Gastroesophageal sphincter (tissue), 4 donors: ENCODE data around the gene MAP2K4. TPM values are rescaled to one million over a fixed set of nuclear protein-coding genes. Genes with fewer than 3 reads are reported as not detected.

Experiments used
- ATAC-seq: fragments of 150-250 bp; one replicate; pipeline ENCODE4 v1.9.1; 2016; ENCODE audit warnings: mild to moderate bottlenecking, moderate library complexity
- H3K27ac ChIP-seq, 4 donors: fragments of 200-600 bp; sonication (generic) in 3 of 4; 1 replicate in 3 of 4; 2 replicates in 1 of 4; pipeline ENCODE4 v1.5.1; 2016 to 2019
- H3K27me3 ChIP-seq: fragments of 200-600 bp; sonication (generic); one replicate; pipeline ENCODE4 v1.5.1; 2019
- H3K36me3 ChIP-seq, 2 donors: fragments of 200-600 bp; sonication (generic); one replicate each; pipeline ENCODE4 v1.5.1; 2019; ENCODE audit warnings: control low read depth in 1 of 2
- H3K4me1 ChIP-seq, 3 donors: fragments of 200-600 bp; sonication (generic); 1 replicate in 2 of 3; 2 replicates in 1 of 3; pipeline ENCODE4 v1.5.1; 2016 to 2019; ENCODE audit warnings: control low read depth in 2 of 3
- H3K4me3 ChIP-seq, 2 donors: fragments of 200-600 bp; sonication (generic); one replicate each; pipeline ENCODE4 v1.5.1; 2019; ENCODE audit warnings: mild to moderate bottlenecking in 1 of 2, moderate library complexity in 1 of 2
- H3K9me3 ChIP-seq, 3 donors: fragments of 200-600 bp; sonication (generic); one replicate each; pipeline ENCODE4 v1.5.1; 2017 to 2019; ENCODE audit warnings: control low read depth in 2 of 3
- EP300 ChIP-seq: sonication (generic); formaldehyde crosslinking; IDR thresholded peaks from one replicate; pipeline ENCODE4 v1.6.1; 2017; ENCODE audit warnings: antibody characterized with exemption, mild to moderate bottlenecking
- POLR2A ChIP-seq, 2 donors: fragments of 450-650 bp; IDR thresholded peaks; one replicate each; pipeline ENCODE4 v1.6.1; 2017; ENCODE audit warnings: antibody characterized with exemption in 2 of 2, mild to moderate bottlenecking in 2 of 2, moderate library complexity in 1 of 2
- POLR2AphosphoS5 ChIP-seq: sonication (generic); formaldehyde crosslinking; IDR thresholded peaks from one replicate; pipeline ENCODE4 v1.6.1; 2017; ENCODE audit warnings: antibody characterized with exemption
- WGBS, 2 donors: methylation state at CpG; one replicate each; pipeline ENCODE4 v1.1.5; 2018; ENCODE audit warnings: low coverage in 1 of 2; 5-methylcytosine and 5-hydroxymethylcytosine counted together
- total RNA-seq, 4 donors: library from RNA; depleted of rRNA; stranded (reverse); fragments of >200 nt; gene quantifications; one replicate each; pipeline ENCODE4 v1.1.0, GENCODE V29; 2016
- TF ChIP-seq, protein P1 (sequence below), 4 experiments: fragments of 200-600 bp in 2 of 4; fragments of 450-650 bp in 2 of 4; sonication (generic) in 1 of 4; IDR thresholded peaks; one replicate each; pipeline ENCODE4 v1.5.1; 2017 to 2019; ENCODE audit warnings: antibody characterized with exemption in 4 of 4, mild to moderate bottlenecking in 2 of 4, moderate library complexity in 2 of 4

MAP2K4 gene
- total RNA-seq, 4 donors from 2014 or later = 25.6 to 37.3 (median 29.6) TPM

DNA sequence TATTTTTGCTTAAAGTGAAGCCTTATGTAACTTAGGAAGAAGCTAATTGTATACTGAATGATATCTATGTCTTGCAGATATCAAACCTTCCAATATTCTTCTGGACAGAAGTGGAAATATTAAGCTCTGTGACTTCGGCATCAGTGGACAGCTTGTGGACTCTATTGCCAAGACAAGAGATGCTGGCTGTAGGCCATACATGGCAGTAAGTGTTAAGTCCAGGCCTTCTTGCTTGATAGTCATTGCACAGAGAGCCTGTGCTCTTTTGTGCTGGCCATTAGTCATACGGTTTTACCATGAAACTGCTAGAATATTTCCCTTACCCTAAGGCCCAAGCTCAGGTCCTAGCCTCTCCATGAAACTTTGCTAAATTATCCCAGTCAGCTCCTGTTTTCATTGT, 92.5 kb downstream of the MAP2K4 start:
- ATAC-seq = no peak

DNA sequence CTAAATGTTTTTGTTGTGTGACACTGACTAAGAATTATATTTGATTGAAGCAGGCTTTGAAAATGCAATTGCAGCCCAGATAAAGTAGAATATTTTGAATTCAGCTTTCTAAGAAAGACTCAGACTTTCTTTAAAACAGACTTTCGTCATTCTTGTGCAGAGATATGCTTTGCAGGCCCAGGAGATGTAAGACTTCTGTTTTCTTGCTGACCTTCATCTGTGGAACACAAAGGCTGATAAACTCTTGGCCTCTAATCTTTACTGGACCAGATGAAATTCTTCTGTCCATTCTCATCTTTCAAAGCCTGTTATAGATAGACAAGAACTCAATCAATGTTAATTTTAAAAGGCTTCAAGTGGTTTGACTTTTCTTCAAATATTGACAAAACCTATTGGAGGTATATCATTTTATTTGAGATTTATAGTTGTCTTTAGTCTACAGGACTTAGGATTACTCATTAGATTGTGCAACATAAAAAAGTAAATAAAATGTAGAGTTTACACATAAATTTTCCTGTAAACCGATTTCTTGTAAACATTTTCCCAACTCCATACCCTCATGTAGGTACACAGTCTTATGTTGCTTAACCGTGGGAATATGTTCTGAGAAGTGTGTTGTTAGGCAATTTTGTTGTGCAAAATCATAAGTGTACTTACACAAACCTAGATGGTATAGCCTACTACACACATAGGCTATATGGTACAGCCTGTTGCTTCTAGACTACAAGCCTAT, 94.2 kb downstream of the MAP2K4 start:
- WGBS, 2 donors = 89 to 92% methylated on average over 3 of the region's 3 CpGs

More for the DNA sequence above, 92.5 kb downstream of the MAP2K4 start:
- Histone ChIP-seq H3K27ac (no peak overlapping the region), H3K27me3 (no peaks in the 10 kb centered on the region), H3K9me3 (no peaks in the 10 kb centered on the region), H3K36me3 (peaks cover 0 to 71% of the 10 kb centered on the region in 2 donors), H3K4me3 (no peak overlapping the region), H3K4me1 (no peaks in the 10 kb centered on the region)
- TF ChIP-seq POLR2AphosphoS5 = no peak
- 83 to 100% methylated on average over 2 of the region's 2 CpGs for WGBS, 2 donors

GRCh38 chr17:12116143-12116542, 95.5 kb downstream of the MAP2K4 start:
- peaks cover 0 to 71% of the 10 kb centered on the region in 2 donors for H3K36me3 ChIP-seq
- no peak for TF ChIP-seq POLR2A (IDR thresholded peaks at IDR 0.05)
- TF ChIP-seq EP300 = no peak
- TF ChIP-seq, protein P1, sequence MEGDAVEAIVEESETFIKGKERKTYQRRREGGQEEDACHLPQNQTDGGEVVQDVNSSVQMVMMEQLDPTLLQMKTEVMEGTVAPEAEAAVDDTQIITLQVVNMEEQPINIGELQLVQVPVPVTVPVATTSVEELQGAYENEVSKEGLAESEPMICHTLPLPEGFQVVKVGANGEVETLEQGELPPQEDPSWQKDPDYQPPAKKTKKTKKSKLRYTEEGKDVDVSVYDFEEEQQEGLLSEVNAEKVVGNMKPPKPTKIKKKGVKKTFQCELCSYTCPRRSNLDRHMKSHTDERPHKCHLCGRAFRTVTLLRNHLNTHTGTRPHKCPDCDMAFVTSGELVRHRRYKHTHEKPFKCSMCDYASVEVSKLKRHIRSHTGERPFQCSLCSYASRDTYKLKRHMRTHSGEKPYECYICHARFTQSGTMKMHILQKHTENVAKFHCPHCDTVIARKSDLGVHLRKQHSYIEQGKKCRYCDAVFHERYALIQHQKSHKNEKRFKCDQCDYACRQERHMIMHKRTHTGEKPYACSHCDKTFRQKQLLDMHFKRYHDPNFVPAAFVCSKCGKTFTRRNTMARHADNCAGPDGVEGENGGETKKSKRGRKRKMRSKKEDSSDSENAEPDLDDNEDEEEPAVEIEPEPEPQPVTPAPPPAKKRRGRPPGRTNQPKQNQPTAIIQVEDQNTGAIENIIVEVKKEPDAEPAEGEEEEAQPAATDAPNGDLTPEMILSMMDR (IDR thresholded peaks at IDR 0.05) = no peak
- TF ChIP-seq POLR2AphosphoS5 = no peak

More for the DNA sequence above, 94.2 kb downstream of the MAP2K4 start:
- no peaks in the 10 kb centered on the region for H3K27me3 ChIP-seq
- no peak overlapping the region for H3K27ac ChIP-seq
- no peak for TF ChIP-seq EP300
- TF ChIP-seq, protein P1 (IDR thresholded peaks at IDR 0.05) = no peak
- no peak for TF ChIP-seq POLR2A (IDR thresholded peaks at IDR 0.05)
- peaks cover 0 to 71% of the 10 kb centered on the region in 2 donors for H3K36me3 ChIP-seq
- no peak overlapping the region for H3K4me3 ChIP-seq
- no peak for ATAC-seq
- no peaks in the 10 kb centered on the region for H3K4me1 ChIP-seq
- H3K9me3 ChIP-seq = no peaks in the 10 kb centered on the region

DNA sequence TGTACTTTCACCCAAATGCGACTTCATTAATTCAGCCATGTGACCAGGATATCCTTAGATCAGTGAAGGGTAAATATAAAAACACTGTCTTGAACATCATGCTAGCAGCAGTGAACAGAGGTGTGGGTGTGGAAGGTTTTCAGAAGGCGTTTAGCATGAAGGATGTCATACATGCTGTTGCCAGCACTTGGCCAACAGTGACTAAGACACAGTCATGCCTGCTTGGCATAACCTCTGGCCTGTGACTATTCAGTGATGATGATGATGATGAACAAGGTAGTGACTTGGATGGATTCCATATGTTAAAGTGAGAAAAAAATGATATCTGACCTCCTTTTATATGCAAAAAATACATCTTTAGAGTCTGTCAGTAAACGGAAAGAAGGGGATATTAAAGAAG, 97.9 kb downstream of the MAP2K4 start:
- ATAC-seq = no peak
- no peak overlapping the region for H3K27ac ChIP-seq
- H3K36me3 ChIP-seq = peaks cover 0 to 50% of the 10 kb centered on the region in 2 donors
- H3K27me3 ChIP-seq = no peaks in the 10 kb centered on the region
- no peaks in the 10 kb centered on the region for H3K9me3 ChIP-seq
- no peak overlapping the region for H3K4me3 ChIP-seq
- WGBS, 2 donors = 94 to 100% methylated on average over 3 of the region's 3 CpGs
- TF ChIP-seq, protein P1 (IDR thresholded peaks at IDR 0.05) = no peak
- no peak for TF ChIP-seq EP300
- TF ChIP-seq POLR2AphosphoS5 = no peak
- TF ChIP-seq POLR2A (IDR thresholded peaks at IDR 0.05) = no peak
- peaks cover 0 to 5% (median 0%) of the 10 kb centered on the region in 3 donors for H3K4me1 ChIP-seq

More at GRCh38 chr17:12116143-12116542, 95.5 kb downstream of the MAP2K4 start:
- H3K27ac ChIP-seq = no peak overlapping the region
- no peaks in the 10 kb centered on the region for H3K9me3 ChIP-seq
- no peak overlapping the region for H3K4me3 ChIP-seq
- no peaks in the 10 kb centered on the region for H3K27me3 ChIP-seq
- ATAC-seq = no peak
- no peaks in the 10 kb centered on the region for H3K4me1 ChIP-seq

GRCh38 chr17:12122075-12122474, 101.4 kb downstream of the MAP2K4 start:
- H3K9me3 ChIP-seq = no peaks in the 10 kb centered on the region
- H3K27ac ChIP-seq = no peak overlapping the region
- TF ChIP-seq EP300 (no peak), POLR2A (IDR thresholded peaks at IDR 0.05) (no peak), POLR2AphosphoS5 (no peak)
- TF ChIP-seq, protein P1 (IDR thresholded peaks at IDR 0.05) = no peak
- no peak for ATAC-seq
- H3K36me3 ChIP-seq = peaks cover 4 to 39% of the 10 kb centered on the region in 2 donors
- H3K27me3 ChIP-seq = no peaks in the 10 kb centered on the region
- no peak overlapping the region for H3K4me3 ChIP-seq
- H3K4me1 ChIP-seq = peaks cover 0 to 5% (median 0%) of the 10 kb centered on the region in 3 donors
- 66 to 70% methylated on average over 5 to 6 of the region's 6 CpGs for WGBS, 2 donors
